ENCODE results near the gene TMEM119. TPM values are rescaled to one million over a fixed set of nuclear protein-coding genes. Genes with fewer than 3 reads are reported as not detected.
"Not testable (repeated sequence)": the region's sequence is repeated elsewhere in the genome, so short reads cannot be mapped to it uniquely, and the experiment has no call there.

TMEM119 gene
- total RNA-seq, 4 donors from 2014 or later: 0.24 to 10.9 (median 6.3) TPM

- no peaks in the 10 kb centered on the region for H3K27me3 ChIP-seq
- no peak overlapping the region for H3K27ac ChIP-seq
- H3K9me3 ChIP-seq: no peaks in the 10 kb centered on the region
- TF ChIP-seq POLR2A (IDR thresholded peaks at IDR 0.05) (no peak), POLR2AphosphoS5 (IDR thresholded peaks at IDR 0.05) (no peak), EP300 (IDR thresholded peaks at IDR 0.05) (no peak), CTCF (IDR thresholded peaks at IDR 0.05) (no peak)
- no peak overlapping the region for H3K4me3 ChIP-seq
- no peak for DNase-seq (ENCODE audit: low spot score in 2 of 2)
- H3K36me3 ChIP-seq: no peaks in the 10 kb centered on the region
- WGBS: 54% methylated on average over 13 of the region's 14 CpGs
- H3K4me1 ChIP-seq: peaks cover 7% of the 10 kb centered on the region
Measured at GRCh38 chr12:108619369-108620160, 21.7 kb upstream of the TMEM119 start.

- DNase-seq (ENCODE audit: low spot score in 2 of 2); H3K27me3 ChIP-seq; H3K4me3 ChIP-seq; H3K36me3 ChIP-seq; H3K27ac ChIP-seq; H3K4me1 ChIP-seq; H3K9me3 ChIP-seq: not testable (repeated sequence)
- 77% methylated on average over 4 of the region's 4 CpGs for WGBS
Measured at GRCh38 chr12:108618953-108619274, 21.0 kb upstream of the TMEM119 start.

DNA sequence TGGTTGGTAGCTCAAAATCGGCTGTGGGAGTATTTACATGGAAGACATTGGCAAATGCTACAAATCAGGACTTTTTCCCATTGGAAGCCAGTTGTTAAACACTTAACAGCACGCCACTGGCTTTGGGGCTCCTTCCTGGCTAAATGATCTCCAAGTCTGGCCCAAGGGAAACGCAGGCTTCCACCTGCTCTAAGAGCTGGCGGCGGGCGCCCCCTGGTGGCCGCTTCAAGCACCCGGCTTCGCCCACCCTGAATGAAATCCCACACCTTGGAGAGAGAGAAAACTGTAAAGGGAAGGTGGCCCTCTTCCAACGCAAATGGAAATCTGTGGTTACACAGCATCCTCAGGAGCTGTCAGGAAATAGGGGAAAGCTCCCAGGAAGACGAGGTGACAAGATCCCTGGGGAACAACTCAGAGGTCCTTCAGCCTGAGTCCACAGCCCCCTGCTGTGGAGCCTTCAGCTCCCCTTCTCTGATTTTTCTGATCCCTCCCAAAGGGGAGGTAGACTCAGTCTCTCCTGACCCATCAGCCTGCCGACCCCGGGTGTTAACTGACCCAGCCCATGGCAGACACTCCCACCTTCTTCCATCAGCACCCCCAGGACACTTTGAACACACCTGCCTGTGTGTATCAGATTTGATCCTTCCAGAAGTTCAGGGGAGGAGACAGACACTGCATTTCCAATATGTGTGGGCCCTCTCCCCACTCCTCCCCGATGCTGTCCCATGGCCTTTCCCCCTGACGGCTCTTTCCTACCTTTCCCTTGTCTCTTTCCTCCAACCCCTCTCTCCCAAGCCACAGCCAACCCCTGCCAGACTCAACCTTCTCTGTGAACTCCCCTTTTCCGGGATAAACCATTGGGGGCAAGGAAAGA lies 20.4 kb upstream of the TMEM119 start:
- DNase-seq (ENCODE audit: low spot score in 2 of 2): peak; percentile 89 to 91
- peaks cover 7% of the 10 kb centered on the region for H3K4me1 ChIP-seq
- 11% methylated on average over 16 of the region's 16 CpGs for WGBS
- H3K27ac ChIP-seq: no peak overlapping the region
- no peaks in the 10 kb centered on the region for H3K36me3 ChIP-seq
- peak; percentile 95 to 96 for TF ChIP-seq CTCF (IDR thresholded peaks at IDR 0.05)
- TF ChIP-seq EP300 (IDR thresholded peaks at IDR 0.05): no peak
- no peak for TF ChIP-seq POLR2A (IDR thresholded peaks at IDR 0.05)
- TF ChIP-seq POLR2AphosphoS5 (IDR thresholded peaks at IDR 0.05): peak in 2 of 3 donors; percentile 39 to 46
- no peaks in the 10 kb centered on the region for H3K27me3 ChIP-seq
- no peak overlapping the region for H3K4me3 ChIP-seq
- H3K9me3 ChIP-seq: no peaks in the 10 kb centered on the region

- Histone ChIP-seq H3K9me3 (no peaks in the 10 kb centered on the region), H3K4me1 (peaks cover 12% of the 10 kb centered on the region), H3K27me3 (no peaks in the 10 kb centered on the region), H3K4me3 (no peak overlapping the region), H3K27ac (no peak overlapping the region), H3K36me3 (no peaks in the 10 kb centered on the region)
- no peak for TF ChIP-seq EP300 (IDR thresholded peaks at IDR 0.05)
- no peak for TF ChIP-seq POLR2AphosphoS5 (IDR thresholded peaks at IDR 0.05)
- WGBS: 81% methylated on average over 10 of the region's 14 CpGs
- DNase-seq (ENCODE audit: low spot score in 2 of 2): no peak
Measured at GRCh38 chr12:108616941-108617858, 19.3 kb upstream of the TMEM119 start.

DNA sequence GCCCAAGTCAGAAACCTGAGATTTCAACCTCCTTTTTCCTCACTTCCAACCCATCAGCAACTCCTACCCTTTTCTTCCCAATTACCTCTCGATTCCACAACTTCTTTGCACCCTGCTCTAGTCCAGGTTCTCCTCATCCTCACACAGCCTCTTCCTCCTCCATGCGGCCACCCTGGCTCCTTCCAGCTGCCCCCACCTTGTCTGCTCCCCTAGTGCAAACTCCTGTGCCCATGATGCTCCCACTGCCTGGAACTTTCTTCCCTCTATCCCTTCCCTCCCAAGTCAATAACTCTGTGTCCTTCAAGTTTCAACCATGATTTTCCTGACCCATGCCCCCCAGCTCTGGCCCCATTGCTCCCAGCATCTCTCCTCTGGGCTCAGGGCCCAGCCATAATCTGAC lies 18.5 kb upstream of the TMEM119 start:
- Histone ChIP-seq H3K9me3 (no peaks in the 10 kb centered on the region), H3K4me1 (peaks cover 12% of the 10 kb centered on the region), H3K27me3 (no peaks in the 10 kb centered on the region), H3K4me3 (no peak overlapping the region), H3K36me3 (no peaks in the 10 kb centered on the region), H3K27ac (no peak overlapping the region)
- TF ChIP-seq CTCF (IDR thresholded peaks at IDR 0.05) (no peak), POLR2AphosphoS5 (IDR thresholded peaks at IDR 0.05) (no peak), EP300 (IDR thresholded peaks at IDR 0.05) (no peak), POLR2A (IDR thresholded peaks at IDR 0.05) (no peak)
- WGBS: 97% methylated on average over 2 of the region's 2 CpGs
- DNase-seq (ENCODE audit: low spot score in 2 of 2): no peak
